H54 (cell line): ENCODE data around the gene KLK1.

Source experiments
- DNase-seq: peaks from one replicate; pipeline ENCODE4 v3.0.0; 2011; ENCODE audit warnings: low spot score, mixed read lengths; ENCODE audit not compliant: insufficient read length
- FAIRE-seq: peaks from 3 replicates; lab custom pipeline; 2011; peaks lifted over from hg19 to GRCh38; lab: Jason Lieb, UNC
- POLR2A ChIP-seq: IDR thresholded peaks from 2 replicates; pipeline ENCODE4 v1.6.1; 2011; ENCODE audit warnings: low read depth, mild to moderate bottlenecking, low read length

Gene KLK1

DNA sequence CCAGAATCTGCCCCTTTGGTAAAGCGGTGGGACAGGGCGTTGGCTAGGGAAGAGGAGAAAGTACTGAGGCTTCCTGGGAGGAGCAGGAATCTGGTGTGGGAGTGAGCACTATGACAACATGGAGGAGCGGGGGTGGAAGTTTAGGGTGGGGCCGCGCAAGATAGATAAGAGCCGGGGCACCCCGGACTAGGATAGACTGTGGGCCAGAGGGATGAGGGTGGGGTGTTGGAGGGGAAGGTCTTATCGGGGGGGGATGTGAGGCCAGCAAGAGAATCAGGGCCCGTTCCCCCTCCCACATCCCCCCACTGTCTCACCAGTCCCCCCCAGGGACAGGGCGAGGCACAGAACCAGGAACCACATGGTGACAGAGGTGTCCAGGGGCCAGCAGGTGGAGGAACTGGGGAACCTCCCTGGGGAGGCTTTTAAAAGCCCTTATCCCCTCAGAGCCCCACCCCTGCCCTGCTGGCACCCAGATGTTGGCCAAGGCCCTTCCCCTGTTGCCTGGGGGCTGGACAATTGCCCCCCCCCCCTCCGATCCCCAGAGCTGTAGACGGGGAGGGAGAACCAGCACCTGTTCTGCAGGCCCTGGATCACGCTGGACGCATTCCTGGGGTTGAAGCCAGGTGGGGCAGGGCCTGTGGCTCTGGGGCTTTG, at the start of gene KLK1:
TSS of gene KLK1 (minus strand) at position 399 of the 654 bp plus-strand sequence. CDS start at position 360, 39 bp downstream.
- no peak for TF ChIP-seq POLR2A
- FAIRE-seq (no peak), DNase-seq (no peak)

DNA sequence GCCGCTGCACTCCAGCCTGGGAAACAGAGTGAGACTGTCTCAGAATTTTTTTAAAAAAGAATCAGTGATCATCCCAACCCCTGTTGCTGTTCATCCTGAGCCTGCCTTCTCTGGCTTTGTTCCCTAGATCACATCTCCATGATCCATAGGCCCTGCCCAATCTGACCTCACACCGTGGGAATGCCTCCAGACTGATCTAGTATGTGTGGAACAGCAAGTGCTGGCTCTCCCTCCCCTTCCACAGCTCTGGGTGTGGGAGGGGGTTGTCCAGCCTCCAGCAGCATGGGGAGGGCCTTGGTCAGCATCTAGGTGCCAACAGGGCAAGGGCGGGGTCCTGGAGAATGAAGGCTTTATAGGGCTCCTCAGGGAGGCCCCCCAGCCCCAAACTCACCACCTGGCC, 49.5 kb upstream of the KLK1 start, which contains the start of gene KLK2:
TSS of gene KLK2 (plus strand) at position 384 of the 400 bp plus-strand sequence. CDS start 35 bp downstream, outside the sequence.
- FAIRE-seq: no peak
- DNase-seq: no peak
- no peak for TF ChIP-seq POLR2A

DNA sequence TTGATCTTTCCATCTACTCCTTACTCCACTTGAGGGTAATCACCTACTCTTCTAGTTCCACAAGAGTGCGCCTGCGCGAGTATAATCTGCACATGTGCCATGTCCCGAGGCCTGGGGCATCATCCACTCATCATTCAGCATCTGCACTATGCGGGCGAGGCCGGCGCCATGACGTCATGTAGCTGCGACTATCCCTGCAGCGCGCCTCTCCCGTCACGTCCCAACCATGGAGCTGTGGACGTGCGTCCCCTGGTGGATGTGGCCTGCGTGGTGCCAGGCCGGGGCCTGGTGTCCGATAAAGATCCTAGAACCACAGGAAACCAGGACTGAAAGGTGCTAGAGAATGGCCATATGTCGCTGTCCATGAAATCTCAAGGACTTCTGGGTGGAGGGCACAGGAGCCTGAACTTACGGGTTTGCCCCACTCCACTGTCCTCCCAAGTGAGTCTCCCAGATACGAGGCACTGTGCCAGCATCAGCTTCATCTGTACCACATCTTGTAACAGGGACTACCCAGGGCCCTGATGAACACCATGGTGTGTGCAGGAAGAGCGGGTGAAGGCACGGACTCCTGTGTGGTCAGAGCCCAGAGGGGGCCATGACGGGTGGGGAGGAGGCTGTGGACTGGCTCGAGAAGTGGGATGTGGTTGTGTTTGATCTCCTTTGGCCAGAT, 47.0 kb upstream of the KLK1 start:
- DNase-seq (no peak), FAIRE-seq (no peak)
- TF ChIP-seq POLR2A: no peak

DNA sequence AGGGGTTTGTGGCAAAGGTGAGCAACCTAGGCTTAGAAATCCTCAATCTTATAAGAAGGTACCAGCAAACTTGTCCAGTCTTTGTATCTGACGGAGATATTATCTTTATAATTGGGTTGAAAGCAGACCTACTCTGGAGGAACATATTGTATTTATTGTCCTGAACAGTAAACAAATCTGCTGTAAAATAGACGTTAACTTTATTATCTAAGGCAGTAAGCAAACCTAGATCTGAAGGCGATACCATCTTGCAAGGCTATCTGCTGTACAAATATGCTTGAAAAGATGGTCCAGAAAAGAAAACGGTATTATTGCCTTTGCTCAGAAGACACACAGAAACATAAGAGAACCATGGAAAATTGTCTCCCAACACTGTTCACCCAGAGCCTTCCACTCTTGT, 45.9 kb upstream of the KLK1 start:
- DNase-seq (no peak), FAIRE-seq (no peak)
- no peak for TF ChIP-seq POLR2A

DNA sequence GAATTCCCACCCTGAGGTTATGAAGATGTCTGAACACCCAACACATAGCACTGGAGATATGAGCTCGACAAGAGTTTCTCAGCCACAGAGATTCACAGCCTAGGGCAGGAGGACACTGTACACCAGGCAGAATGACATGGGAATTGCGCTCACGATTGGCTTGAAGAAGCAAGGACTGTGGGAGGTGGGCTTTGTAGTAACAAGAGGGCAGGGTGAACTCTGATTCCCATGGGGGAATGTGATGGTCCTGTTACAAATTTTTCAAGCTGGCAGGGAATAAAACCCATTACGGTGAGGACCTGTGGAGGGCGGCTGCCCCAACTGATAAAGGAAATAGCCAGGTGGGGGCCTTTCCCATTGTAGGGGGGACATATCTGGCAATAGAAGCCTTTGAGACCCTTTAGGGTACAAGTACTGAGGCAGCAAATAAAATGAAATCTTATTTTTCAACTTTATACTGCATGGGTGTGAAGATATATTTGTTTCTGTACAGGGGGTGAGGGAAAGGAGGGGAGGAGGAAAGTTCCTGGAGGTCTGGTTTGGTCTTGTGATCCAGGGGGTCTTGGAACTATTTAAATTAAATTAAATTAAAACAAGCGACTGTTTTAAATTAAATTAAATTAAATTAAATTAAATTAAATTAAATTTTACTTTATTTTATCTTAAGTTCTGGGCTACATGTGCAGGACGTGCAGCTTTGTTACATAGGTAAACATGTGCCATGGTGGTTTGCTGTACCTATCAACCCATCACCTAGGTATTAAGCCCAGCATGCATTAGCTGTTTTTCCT, 38.1 kb upstream of the KLK1 start:
- no peak for FAIRE-seq
- no peak for TF ChIP-seq POLR2A
- no peak for DNase-seq

DNA sequence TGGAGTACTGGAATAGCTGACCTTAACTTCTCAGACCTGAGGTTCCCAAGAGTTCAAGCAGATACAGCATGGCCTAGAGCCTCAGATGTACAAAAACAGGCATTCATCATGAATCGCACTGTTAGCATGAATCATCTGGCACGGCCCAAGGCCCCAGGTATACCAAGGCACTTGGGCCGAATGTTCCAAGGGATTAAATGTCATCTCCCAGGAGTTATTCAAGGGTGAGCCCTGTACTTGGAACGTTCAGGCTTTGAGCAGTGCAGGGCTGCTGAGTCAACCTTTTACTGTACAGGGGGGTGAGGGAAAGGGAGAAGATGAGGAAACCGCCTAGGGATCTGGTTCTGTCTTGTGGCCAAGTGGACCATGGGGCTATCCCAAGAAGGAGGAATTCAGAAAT, 37.4 kb upstream of the KLK1 start:
- DNase-seq: no peak
- TF ChIP-seq POLR2A: no peak
- no peak for FAIRE-seq

GRCh38 chr19:50859849-50860248, 36.3 kb upstream of the KLK1 start:
- no peak for TF ChIP-seq POLR2A
- DNase-seq (no peak), FAIRE-seq (no peak)

GRCh38 chr19:50858886-50859285, 35.3 kb upstream of the KLK1 start:
- DNase-seq (no peak), FAIRE-seq (no peak)
- TF ChIP-seq POLR2A: no peak

GRCh38 chr19:50857366-50857765, 33.8 kb upstream of the KLK1 start:
- no peak for DNase-seq
- FAIRE-seq: no peak
- TF ChIP-seq POLR2A: no peak

- TF ChIP-seq POLR2A: no peak
- no peak for DNase-seq
- no peak for FAIRE-seq
These were observed 31.2 kb upstream of the KLK1 start, which contains the start of gene KLK3 for GRCh38 chr19:50854636-50855410. Gene KLK3 (plus strand): TSS chr19:50854915. CDS start chr19:50854956, 41 bp downstream.

GRCh38 chr19:50851620-50852019, 28.0 kb upstream of the KLK1 start:
- FAIRE-seq (no peak), DNase-seq (no peak)
- no peak for TF ChIP-seq POLR2A

DNA sequence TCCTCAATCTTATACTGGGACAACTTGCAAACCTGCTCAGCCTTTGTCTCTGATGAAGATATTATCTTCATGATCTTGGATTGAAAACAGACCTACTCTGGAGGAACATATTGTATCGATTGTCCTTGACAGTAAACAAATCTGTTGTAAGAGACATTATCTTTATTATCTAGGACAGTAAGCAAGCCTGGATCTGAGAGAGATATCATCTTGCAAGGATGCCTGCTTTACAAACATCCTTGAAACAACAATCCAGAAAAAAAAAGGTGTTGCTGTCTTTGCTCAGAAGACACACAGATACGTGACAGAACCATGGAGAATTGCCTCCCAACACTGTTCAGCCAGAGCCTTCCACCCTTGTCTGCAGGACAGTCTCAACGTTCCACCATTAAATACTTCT, 27.2 kb upstream of the KLK1 start:
- DNase-seq: no peak
- TF ChIP-seq POLR2A: no peak
- no peak for FAIRE-seq

DNA sequence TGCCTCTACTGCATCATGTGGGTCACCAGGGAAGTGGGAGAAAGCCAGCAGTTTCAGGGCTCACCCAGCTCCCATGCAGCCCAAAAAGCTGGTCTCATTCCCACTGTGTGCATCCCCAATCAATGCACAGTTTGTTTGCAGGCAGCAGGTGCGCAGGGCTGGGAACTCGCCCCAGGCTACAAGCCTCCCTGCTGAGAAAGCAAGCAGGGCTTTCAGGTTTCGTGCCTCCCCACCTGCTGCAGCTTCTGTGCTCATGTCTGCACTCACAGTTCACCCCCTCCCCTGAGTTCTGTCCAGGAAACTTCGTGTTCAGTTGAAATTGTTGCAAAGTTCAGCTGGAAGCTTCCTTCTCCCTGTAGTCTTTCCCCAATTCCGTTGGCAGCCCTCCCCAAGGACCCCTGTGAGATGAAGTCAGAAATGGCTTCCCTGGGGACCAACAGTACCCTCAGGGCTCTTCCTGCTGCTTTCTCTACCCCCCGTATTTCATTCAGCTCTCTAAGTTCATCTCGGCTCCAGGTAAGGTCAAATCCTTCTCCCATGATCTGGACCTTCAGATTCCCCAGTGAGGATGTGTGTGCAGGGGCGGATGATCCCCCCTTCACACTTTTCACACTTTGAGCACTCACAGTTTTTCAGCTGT, 20.8 kb upstream of the KLK1 start:
- DNase-seq (no peak), FAIRE-seq (no peak)
- TF ChIP-seq POLR2A: no peak
